WTC11 (cell line): ENCODE measurements around the gene ZBTB16. TPM values are rescaled to one million over a fixed set of nuclear protein-coding genes. Genes with fewer than 3 reads are reported as not detected.

Experiments used
- ATAC-seq: fragments of 200-7000 bp; cut with Tn5 transposase; 2 replicates; pipeline ENCODE4 v1.10.0; 2021; ENCODE audit warnings: mild to moderate bottlenecking, moderate library complexity
- CTCF ChIA-PET: fragments of 300-600 bp; sonication (Branson Sonifier 250); formaldehyde crosslinking; loops from one replicate; lab custom pipeline; 2021; ENCODE audit warnings: antibody characterized with exemption; lab: Charles Lee
- POLR2A ChIA-PET: fragments of 350-600 bp; sonication (Branson Sonifier 250); formaldehyde crosslinking; loops from one replicate; lab custom pipeline; 2021; ENCODE audit warnings: antibody characterized with exemption; lab: Charles Lee
- DNase-seq: peaks from one replicate; pipeline ENCODE4 v3.0.0; 2021; ENCODE audit warnings: low spot score
- H3K27ac Mint-ChIP-seq: 2 replicates; pipeline ENCODE4 v1.8.0; 2021; ENCODE audit warnings: mixed read lengths
- H3K27me3 Mint-ChIP-seq: 2 replicates; pipeline ENCODE4 v1.8.0; 2021; ENCODE audit warnings: low read depth, mild to moderate bottlenecking, moderate library complexity, mixed read lengths
- H3K36me3 Mint-ChIP-seq: 2 replicates; pipeline ENCODE4 v1.8.0; 2021; ENCODE audit warnings: mixed read lengths
- H3K4me1 Mint-ChIP-seq: 2 replicates; pipeline ENCODE4 v1.8.0; 2022; ENCODE audit warnings: mixed read lengths
- H3K4me3 Mint-ChIP-seq: 2 replicates; pipeline ENCODE4 v1.8.0; 2021; ENCODE audit warnings: mild to moderate bottlenecking, moderate library complexity, mixed read lengths
- H3K9me3 Mint-ChIP-seq: 2 replicates; pipeline ENCODE4 v1.8.0; 2021; ENCODE audit warnings: mixed read lengths
- AFF4 ChIP-seq: sonication (generic); formaldehyde crosslinking; IDR thresholded peaks from 2 replicates; pipeline ENCODE4 v1.8.1; 2023; ENCODE audit warnings: mild to moderate bottlenecking, missing genetic modification reagents, borderline replicate concordance
- CREM ChIP-seq: sonication (generic); formaldehyde crosslinking; IDR thresholded peaks from 2 replicates; pipeline ENCODE4 v1.8.1; 2022; ENCODE audit warnings: mild to moderate bottlenecking, missing genetic modification reagents, moderate library complexity
- ETV6 ChIP-seq: sonication (generic); formaldehyde crosslinking; IDR thresholded peaks from 2 replicates; pipeline ENCODE4 v1.8.1; 2022; ENCODE audit warnings: mild to moderate bottlenecking, missing genetic modification reagents
- FOXP4 ChIP-seq: sonication (generic); formaldehyde crosslinking; IDR thresholded peaks from 2 replicates; pipeline ENCODE4 v1.8.0; 2022; ENCODE audit warnings: mild to moderate bottlenecking, missing genetic modification reagents
- GABPB1 ChIP-seq: sonication (generic); formaldehyde crosslinking; IDR thresholded peaks from 2 replicates; pipeline ENCODE4 v1.8.1; 2023; ENCODE audit warnings: mild to moderate bottlenecking, missing genetic modification reagents
- RORB ChIP-seq: fragments of 250-450 bp; sonication (Bioruptor Pico); IDR thresholded peaks from 2 replicates; pipeline ENCODE4 v1.9.0; 2021; ENCODE audit warnings: mild to moderate bottlenecking
- SOX15 ChIP-seq: fragments of 250-450 bp; sonication (Bioruptor Pico); IDR thresholded peaks from 2 replicates; pipeline ENCODE4 v1.9.0; 2021; ENCODE audit warnings: mild to moderate bottlenecking
- TCF7 ChIP-seq: sonication (generic); formaldehyde crosslinking; IDR thresholded peaks from 2 replicates; pipeline ENCODE4 v1.8.0; 2022; ENCODE audit warnings: mild to moderate bottlenecking, low read depth, missing genetic modification reagents, moderate library complexity
- TP53 ChIP-seq: sonication (generic); formaldehyde crosslinking; IDR thresholded peaks from 2 replicates; pipeline ENCODE4 v1.8.1; 2023; ENCODE audit warnings: mild to moderate bottlenecking, missing genetic modification reagents
- ZBTB21 ChIP-seq: sonication (generic); formaldehyde crosslinking; IDR thresholded peaks from 2 replicates; pipeline ENCODE4 v1.8.1; 2023; ENCODE audit warnings: mild to moderate bottlenecking, missing genetic modification reagents, borderline replicate concordance
- ZNF396 ChIP-seq: fragments of 250-450 bp; sonication (Bioruptor Pico); IDR thresholded peaks from 2 replicates; pipeline ENCODE4 v1.8.0; 2021; ENCODE audit warnings: mild to moderate bottlenecking, moderate library complexity, borderline replicate concordance
- total RNA-seq: library from RNA; stranded (reverse); gene quantifications from 3 replicates; pipeline ENCODE4 v1.2.3, GENCODE V29; 2021
- TF ChIP-seq, protein P1 (sequence below): fragments of 200-600 bp; IDR thresholded peaks from 2 replicates; pipeline ENCODE4 v1.8.0; 2022; ENCODE audit warnings: antibody characterized with exemption
- TF ChIP-seq, protein P2 (sequence below): sonication (generic); formaldehyde crosslinking; IDR thresholded peaks from 2 replicates; pipeline ENCODE4 v1.8.1; 2022; ENCODE audit warnings: low read depth, mild to moderate bottlenecking, moderate library complexity, missing genetic modification reagents, borderline replicate concordance
- TF ChIP-seq, protein P3 (sequence below): fragments of 250-450 bp; sonication (Bioruptor Pico); conservative IDR thresholded peaks from 2 replicates; pipeline ENCODE4 v1.9.0; 2021; ENCODE audit warnings: mild to moderate bottlenecking

Gene ZBTB16
- total RNA-seq, 1 experiment from 2014 or later: 0.57 TPM

DNA sequence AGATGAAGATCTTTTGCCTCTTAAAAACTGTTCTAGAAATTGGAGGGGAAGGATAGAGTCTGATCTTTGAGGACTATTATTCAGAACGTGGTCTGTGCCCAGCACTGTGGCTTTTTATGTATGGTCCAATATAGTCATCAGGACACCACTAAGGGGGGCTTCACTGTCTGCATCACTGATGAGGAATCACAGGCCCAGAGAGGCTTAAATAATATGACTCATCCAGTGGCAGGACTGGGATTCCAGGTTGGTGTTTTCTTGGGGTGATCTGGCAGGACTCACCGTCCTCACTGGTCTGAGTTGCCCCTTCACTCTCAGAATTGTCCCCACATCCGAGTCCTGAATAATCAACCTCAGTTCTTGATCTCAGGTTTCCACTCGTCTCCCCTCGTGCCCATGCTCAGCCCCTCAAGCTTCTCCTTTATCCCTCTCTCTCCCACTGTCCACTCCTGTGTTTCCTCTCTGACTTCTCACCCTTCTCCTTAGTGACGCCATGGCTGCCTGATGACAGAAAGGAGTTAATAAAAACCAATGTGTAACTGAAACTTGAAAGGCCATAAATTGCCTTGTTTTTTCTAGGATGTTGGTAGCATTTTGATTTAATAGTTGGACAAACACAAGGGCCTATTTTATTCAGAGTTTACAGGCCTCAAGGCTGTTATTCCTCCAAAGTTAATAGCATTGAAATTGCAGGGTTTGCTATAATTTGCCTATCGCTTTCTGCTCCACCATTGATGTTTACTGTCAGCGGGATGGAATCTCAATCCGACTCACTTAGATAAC lies 141.0 kb downstream of the ZBTB16 start:
- no peaks in the 10 kb centered on the region for H3K36me3 Mint-ChIP-seq
- POLR2A ChIA-PET: interaction anchor here (0.6 kb wide), 1 partner anchor 201 kb away, joined by 4 read pairs; no protein-coding TSS in a partner anchor
- H3K27me3 Mint-ChIP-seq: no peaks in the 10 kb centered on the region
- H3K27ac Mint-ChIP-seq: no peak overlapping the region
- no peaks in the 10 kb centered on the region for H3K9me3 Mint-ChIP-seq
- CTCF ChIA-PET: no interaction called here
- no peak for DNase-seq
- TF ChIP-seq TCF7 (CRISPR knock-in tag) (no peak), AFF4 (CRISPR knock-in tag) (no peak), ZNF396 (CRISPR knock-in tag) (no peak), ETV6 (no peak), FOXP4 (CRISPR knock-in tag) (no peak), TP53 (CRISPR knock-in tag) (no peak), GABPB1 (CRISPR knock-in tag) (no peak), SOX15 (no peak), ZBTB21 (no peak), CREM (CRISPR knock-in tag) (no peak), RORB (no peak)
- TF ChIP-seq, protein P1, sequence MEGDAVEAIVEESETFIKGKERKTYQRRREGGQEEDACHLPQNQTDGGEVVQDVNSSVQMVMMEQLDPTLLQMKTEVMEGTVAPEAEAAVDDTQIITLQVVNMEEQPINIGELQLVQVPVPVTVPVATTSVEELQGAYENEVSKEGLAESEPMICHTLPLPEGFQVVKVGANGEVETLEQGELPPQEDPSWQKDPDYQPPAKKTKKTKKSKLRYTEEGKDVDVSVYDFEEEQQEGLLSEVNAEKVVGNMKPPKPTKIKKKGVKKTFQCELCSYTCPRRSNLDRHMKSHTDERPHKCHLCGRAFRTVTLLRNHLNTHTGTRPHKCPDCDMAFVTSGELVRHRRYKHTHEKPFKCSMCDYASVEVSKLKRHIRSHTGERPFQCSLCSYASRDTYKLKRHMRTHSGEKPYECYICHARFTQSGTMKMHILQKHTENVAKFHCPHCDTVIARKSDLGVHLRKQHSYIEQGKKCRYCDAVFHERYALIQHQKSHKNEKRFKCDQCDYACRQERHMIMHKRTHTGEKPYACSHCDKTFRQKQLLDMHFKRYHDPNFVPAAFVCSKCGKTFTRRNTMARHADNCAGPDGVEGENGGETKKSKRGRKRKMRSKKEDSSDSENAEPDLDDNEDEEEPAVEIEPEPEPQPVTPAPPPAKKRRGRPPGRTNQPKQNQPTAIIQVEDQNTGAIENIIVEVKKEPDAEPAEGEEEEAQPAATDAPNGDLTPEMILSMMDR: no peak
- TF ChIP-seq, protein P2, sequence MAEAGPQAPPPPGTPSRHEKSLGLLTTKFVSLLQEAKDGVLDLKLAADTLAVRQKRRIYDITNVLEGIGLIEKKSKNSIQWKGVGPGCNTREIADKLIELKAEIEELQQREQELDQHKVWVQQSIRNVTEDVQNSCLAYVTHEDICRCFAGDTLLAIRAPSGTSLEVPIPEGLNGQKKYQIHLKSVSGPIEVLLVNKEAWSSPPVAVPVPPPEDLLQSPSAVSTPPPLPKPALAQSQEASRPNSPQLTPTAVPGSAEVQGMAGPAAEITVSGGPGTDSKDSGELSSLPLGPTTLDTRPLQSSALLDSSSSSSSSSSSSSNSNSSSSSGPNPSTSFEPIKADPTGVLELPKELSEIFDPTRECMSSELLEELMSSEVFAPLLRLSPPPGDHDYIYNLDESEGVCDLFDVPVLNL (CRISPR knock-in tag): no peak
- TF ChIP-seq, protein P3, sequence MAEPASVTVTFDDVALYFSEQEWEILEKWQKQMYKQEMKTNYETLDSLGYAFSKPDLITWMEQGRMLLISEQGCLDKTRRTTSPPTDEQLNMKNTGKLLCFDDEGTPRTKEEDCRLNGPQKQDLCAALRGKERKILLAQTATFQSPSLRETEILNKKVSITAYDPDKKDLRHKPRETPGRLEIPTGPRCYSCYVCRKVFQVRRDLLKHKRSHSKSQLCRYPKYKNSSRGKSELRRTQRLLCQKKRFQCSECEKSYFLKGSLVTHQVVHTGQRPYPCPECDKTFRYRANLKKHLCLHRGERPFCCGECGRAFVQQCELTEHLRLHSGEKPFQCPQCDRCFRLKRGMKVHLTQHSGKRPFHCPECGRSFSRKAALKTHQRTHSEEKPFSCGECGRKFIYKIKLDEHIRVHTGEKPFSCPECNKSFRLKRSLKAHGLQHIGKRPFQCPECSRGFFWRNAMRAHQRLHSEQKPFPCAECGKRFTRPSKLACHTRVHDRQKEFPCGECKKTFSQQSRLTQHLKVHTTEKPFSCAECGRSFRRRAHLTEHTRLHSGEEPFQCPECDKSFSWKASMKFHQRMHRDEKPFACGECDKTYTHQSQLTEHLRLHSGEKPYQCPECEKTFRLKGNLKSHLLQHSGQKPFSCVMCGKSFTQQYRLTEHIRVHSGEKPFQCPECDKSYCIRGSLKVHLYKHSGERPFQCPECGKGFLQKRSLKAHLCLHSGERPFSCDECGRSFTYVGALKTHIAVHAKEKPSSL (CRISPR knock-in tag): no peak
- peaks cover 3% of the 10 kb centered on the region for H3K4me1 Mint-ChIP-seq
- no peak overlapping the region for H3K4me3 Mint-ChIP-seq
- no peak for ATAC-seq
